ENCODE data around the gene CAMKMT.

The CAMKMT gene

DNA sequence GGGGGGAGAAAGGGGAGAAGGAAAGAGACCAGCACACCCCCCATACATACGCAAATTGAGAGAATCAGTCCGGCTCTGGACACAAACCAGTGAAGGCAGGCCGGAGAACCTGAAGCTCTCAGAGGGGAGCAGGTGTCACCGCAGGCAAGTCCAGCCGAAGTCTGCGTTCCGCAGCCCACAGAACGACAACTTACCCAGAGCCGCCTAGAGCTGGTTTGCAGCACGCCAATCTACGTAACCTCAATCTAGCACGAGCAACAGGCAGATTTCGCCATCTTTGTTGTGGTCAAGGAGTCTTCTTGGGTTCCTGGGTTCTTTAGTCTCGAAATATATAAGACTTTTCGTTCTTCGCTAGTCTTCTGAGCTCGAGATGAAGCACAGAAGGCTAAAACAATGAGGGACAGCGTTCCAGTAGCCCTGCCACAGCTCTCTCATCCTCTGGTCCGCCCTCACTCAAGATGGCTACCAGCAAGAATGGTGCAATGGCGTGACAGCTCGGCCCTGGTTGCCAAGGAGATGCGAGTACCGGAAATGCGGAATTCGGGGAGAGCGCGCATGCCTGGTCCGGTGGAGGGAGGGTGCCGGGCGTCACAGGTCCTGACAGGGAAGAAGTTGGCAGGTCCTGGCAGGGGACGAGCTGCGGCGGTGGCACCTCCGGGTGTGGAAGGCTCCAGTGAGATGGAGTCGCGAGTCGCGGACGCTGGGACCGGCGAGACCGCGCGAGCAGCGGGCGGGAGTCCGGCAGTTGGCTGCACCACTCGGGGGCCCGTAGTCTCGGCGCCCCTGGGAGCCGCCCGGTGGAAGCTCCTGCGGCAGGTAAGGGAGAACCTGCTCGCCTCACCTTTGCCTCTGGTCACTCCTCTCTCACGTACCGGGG, at the start of gene CAMKMT, which contains the start of gene PREPL:
Gene CAMKMT, plus strand, starts transcription at position 618 of the 877 bp plus-strand sequence.
Gene PREPL, minus strand, starts transcription at position 165 of the 877 bp plus-strand sequence. CDS start 15,152 bp downstream, outside the sequence.
- Mint-ChIP-seq H3K27me3 (no peaks in the 10 kb centered on the region), H3K27ac (peak within 1 kb of the TSS; percentile 96), H3K4me3 (peak within 1 kb of the TSS; percentile 90), H3K9me3 (no peaks in the 10 kb centered on the region), H3K4me1 (peaks cover 38% of the 10 kb centered on the region), H3K36me3 (peaks cover 3% of the 10 kb centered on the region)
- CTCF ChIA-PET: interaction anchor here (0.6 to 1.9 kb wide), 8 partner anchors 12 to 594 kb away, joined by 3 to 10 read pairs (median 3); no protein-coding TSS in a partner anchor
- peak; percentile 99 for DNase-seq

GRCh38 chr2:44314362-44314761, 47.4 kb upstream of the CAMKMT start:
- Mint-ChIP-seq H3K36me3 (peaks cover 43% of the 10 kb centered on the region), H3K27me3 (no peaks in the 10 kb centered on the region), H3K4me1 (no peaks in the 10 kb centered on the region), H3K4me3 (no peak overlapping the region), H3K9me3 (peaks cover 12% of the 10 kb centered on the region), H3K27ac (no peak overlapping the region)
- no peak for DNase-seq
- CTCF ChIA-PET: no interaction called here

- H3K27ac Mint-ChIP-seq: no peak overlapping the region
- peaks cover 44% of the 10 kb centered on the region for H3K36me3 Mint-ChIP-seq
- no peaks in the 10 kb centered on the region for H3K27me3 Mint-ChIP-seq
- no peaks in the 10 kb centered on the region for H3K4me1 Mint-ChIP-seq
- no peak for DNase-seq
- H3K4me3 Mint-ChIP-seq: no peak overlapping the region
- CTCF ChIA-PET: no interaction called here
- peaks cover 4% of the 10 kb centered on the region for H3K9me3 Mint-ChIP-seq
Measured at GRCh38 chr2:44315945-44316344, 45.8 kb upstream of the CAMKMT start.

DNA sequence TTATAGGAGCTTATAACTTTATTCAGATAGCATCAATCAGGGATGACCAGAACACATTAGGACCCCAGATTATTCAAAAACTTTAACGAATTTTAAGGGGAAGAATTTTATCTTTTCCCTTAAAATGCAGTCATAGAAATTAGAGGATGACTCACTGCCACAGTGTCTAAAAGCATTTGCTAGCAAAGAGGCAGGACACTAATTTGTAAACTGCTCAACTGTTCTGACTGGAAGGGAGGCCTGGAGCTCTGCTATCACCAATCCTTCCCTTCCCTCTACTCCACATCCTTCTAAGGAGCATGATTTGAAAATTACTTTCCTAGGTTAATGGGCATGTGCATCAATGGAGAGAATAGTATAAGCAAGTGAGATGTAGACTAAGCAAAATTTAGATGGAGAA, 40.9 kb upstream of the CAMKMT start:
- Mint-ChIP-seq H3K36me3 (peaks cover 33% of the 10 kb centered on the region), H3K9me3 (no peaks in the 10 kb centered on the region), H3K4me3 (no peak overlapping the region), H3K4me1 (no peaks in the 10 kb centered on the region), H3K27ac (no peak overlapping the region), H3K27me3 (no peaks in the 10 kb centered on the region)
- CTCF ChIA-PET: interaction anchor here (1.2 kb wide), 1 partner anchor 26 kb away, joined by 3 read pairs; no protein-coding TSS in a partner anchor
- DNase-seq: no peak

DNA sequence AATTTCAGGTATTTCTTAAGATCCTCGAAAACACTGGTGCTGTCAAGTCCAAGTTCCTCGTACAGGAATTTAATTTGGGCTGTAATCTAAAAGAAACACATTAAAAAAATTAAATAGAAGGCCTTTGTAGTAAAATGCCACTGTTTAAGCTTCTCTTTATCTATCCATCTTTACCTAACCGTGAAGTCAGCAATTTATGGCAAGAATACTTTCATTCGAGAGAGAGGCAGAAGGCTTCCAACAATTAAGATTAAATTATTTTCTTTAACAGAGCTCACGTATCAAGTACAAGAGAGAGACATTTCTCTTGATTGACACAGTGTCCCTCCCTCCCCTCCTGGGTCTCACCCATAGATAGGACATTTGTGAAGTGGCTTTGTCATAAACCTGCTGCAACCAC, 40.4 kb upstream of the CAMKMT start:
- no peak for DNase-seq
- Mint-ChIP-seq H3K27me3 (no peaks in the 10 kb centered on the region), H3K27ac (no peak overlapping the region), H3K4me1 (no peaks in the 10 kb centered on the region), H3K4me3 (no peak overlapping the region), H3K9me3 (no peaks in the 10 kb centered on the region), H3K36me3 (peaks cover 29% of the 10 kb centered on the region)
- CTCF ChIA-PET: interaction anchor here (1.2 kb wide), 1 partner anchor 26 kb away, joined by 3 read pairs; no protein-coding TSS in a partner anchor

- no peaks in the 10 kb centered on the region for H3K27me3 Mint-ChIP-seq
- no peaks in the 10 kb centered on the region for H3K4me1 Mint-ChIP-seq
- CTCF ChIA-PET: no interaction called here
- DNase-seq: no peak
- no peak overlapping the region for H3K27ac Mint-ChIP-seq
- no peaks in the 10 kb centered on the region for H3K9me3 Mint-ChIP-seq
- no peak overlapping the region for H3K4me3 Mint-ChIP-seq
- peaks cover 29% of the 10 kb centered on the region for H3K36me3 Mint-ChIP-seq
Measured at GRCh38 chr2:44324971-44325426, 36.7 kb upstream of the CAMKMT start.

- Mint-ChIP-seq H3K27ac (no peak overlapping the region), H3K27me3 (no peaks in the 10 kb centered on the region), H3K9me3 (no peaks in the 10 kb centered on the region), H3K4me3 (no peak overlapping the region), H3K4me1 (no peaks in the 10 kb centered on the region), H3K36me3 (peaks cover 31% of the 10 kb centered on the region)
- no peak for DNase-seq
- CTCF ChIA-PET: no interaction called here
Measured at GRCh38 chr2:44325897-44326296, 35.9 kb upstream of the CAMKMT start.

GRCh38 chr2:44326548-44327264, 35.0 kb upstream of the CAMKMT start:
- no peak overlapping the region for H3K4me3 Mint-ChIP-seq
- no peaks in the 10 kb centered on the region for H3K27me3 Mint-ChIP-seq
- peaks cover 35% of the 10 kb centered on the region for H3K36me3 Mint-ChIP-seq

DNA sequence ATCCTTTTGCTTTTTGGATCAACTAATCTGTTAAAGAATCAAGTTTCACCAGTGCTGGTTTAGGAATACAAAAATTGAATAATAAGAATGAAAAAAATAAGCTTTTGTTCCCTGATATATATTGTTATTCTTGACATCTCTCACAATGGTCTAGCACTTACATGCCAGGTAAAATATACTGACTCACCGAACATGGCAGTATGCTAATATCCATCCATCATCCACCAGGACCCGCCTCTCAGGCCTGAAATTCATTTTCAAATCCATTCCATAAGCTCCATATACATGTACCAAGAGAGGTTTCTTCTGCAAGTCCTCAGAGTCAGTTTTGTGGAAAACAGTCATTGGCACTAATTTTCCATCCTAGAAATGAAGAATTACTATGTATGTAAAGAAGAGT, 33.0 kb upstream of the CAMKMT start:
- Mint-ChIP-seq H3K4me1 (no peaks in the 10 kb centered on the region), H3K27ac (no peak overlapping the region), H3K4me3 (no peak overlapping the region), H3K27me3 (no peaks in the 10 kb centered on the region), H3K36me3 (peaks cover 28% of the 10 kb centered on the region), H3K9me3 (no peaks in the 10 kb centered on the region)
- DNase-seq: no peak
- CTCF ChIA-PET: interaction anchor here (1.1 kb wide), 1 partner anchor 12 kb away, joined by 3 read pairs; no protein-coding TSS in a partner anchor

More at GRCh38 chr2:44326548-44327264, 35.0 kb upstream of the CAMKMT start:
- Mint-ChIP-seq H3K27ac (no peak overlapping the region), H3K9me3 (no peaks in the 10 kb centered on the region), H3K4me1 (no peaks in the 10 kb centered on the region)
- CTCF ChIA-PET: no interaction called here
- no peak for DNase-seq

GRCh38 chr2:44329343-44329742, 32.4 kb upstream of the CAMKMT start:
- Mint-ChIP-seq H3K9me3 (no peaks in the 10 kb centered on the region), H3K4me1 (no peaks in the 10 kb centered on the region), H3K4me3 (no peak overlapping the region), H3K27me3 (no peaks in the 10 kb centered on the region), H3K36me3 (peaks cover 27% of the 10 kb centered on the region), H3K27ac (no peak overlapping the region)
- CTCF ChIA-PET: interaction anchor here (1.1 kb wide), 1 partner anchor 11 kb away, joined by 3 read pairs; no protein-coding TSS in a partner anchor
- no peak for DNase-seq

- no peaks in the 10 kb centered on the region for H3K27me3 Mint-ChIP-seq
- CTCF ChIA-PET: no interaction called here
- H3K27ac Mint-ChIP-seq: no peak overlapping the region
- H3K36me3 Mint-ChIP-seq: peaks cover 28% of the 10 kb centered on the region
- no peaks in the 10 kb centered on the region for H3K9me3 Mint-ChIP-seq
- H3K4me3 Mint-ChIP-seq: no peak overlapping the region
- H3K4me1 Mint-ChIP-seq: no peaks in the 10 kb centered on the region
- DNase-seq: no peak
Measured at GRCh38 chr2:44330801-44331200, 30.9 kb upstream of the CAMKMT start.

DNA sequence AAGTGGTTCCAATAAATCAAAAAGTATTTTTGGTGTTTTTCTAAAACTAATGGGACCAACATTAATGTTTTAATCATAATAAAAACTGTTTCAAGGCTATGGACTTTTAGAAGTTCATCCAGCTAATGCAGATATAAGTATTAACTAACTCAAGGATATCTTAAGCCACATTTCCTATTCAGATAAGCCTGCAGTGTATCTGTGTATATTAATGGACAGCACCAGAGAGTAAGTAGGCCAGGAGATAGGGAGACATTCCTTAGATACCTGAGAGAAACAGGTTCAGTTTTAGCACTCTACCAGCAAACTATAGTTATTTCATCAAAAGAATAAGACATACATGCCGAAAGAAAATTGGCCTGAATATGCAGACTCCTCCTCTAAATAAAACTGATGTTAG, 27.8 kb upstream of the CAMKMT start:
- Mint-ChIP-seq H3K36me3 (peaks cover 48% of the 10 kb centered on the region), H3K4me3 (no peak overlapping the region), H3K27me3 (no peaks in the 10 kb centered on the region), H3K9me3 (no peaks in the 10 kb centered on the region), H3K4me1 (no peaks in the 10 kb centered on the region), H3K27ac (no peak overlapping the region)
- no peak for DNase-seq
- CTCF ChIA-PET: interaction anchor here (0.7 kb wide), 1 partner anchor 45 kb away, joined by 3 read pairs; no protein-coding TSS in a partner anchor

- H3K4me3 Mint-ChIP-seq: no peak overlapping the region
- H3K36me3 Mint-ChIP-seq: peaks cover 48% of the 10 kb centered on the region
- no peaks in the 10 kb centered on the region for H3K4me1 Mint-ChIP-seq
- no peak for DNase-seq
- H3K9me3 Mint-ChIP-seq: no peaks in the 10 kb centered on the region
- H3K27me3 Mint-ChIP-seq: no peaks in the 10 kb centered on the region
- no peak overlapping the region for H3K27ac Mint-ChIP-seq
- CTCF ChIA-PET: no interaction called here
Measured at GRCh38 chr2:44335806-44336538, 25.8 kb upstream of the CAMKMT start.

DNA sequence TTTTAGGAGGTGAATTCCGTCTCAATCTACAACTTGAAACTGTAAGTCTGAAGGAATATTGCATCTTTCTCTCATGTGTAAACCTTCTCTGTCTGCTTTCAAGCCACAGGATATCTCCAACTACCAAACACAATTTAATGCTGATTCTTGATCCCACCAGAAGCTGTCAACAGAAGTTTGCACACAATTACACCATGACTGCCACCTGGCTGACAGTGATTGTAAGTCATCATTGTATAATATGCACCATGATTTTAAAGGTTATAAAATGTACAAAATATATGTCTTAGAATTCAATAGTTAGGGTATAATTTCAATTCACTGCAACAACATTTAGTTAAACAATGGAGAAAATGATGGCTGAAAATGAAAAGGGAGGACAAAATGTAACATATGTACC, 18.9 kb upstream of the CAMKMT start:
- Mint-ChIP-seq H3K27me3 (no peaks in the 10 kb centered on the region), H3K9me3 (no peaks in the 10 kb centered on the region), H3K36me3 (peaks cover 20% of the 10 kb centered on the region), H3K4me3 (no peak overlapping the region), H3K4me1 (no peaks in the 10 kb centered on the region), H3K27ac (no peak overlapping the region)
- CTCF ChIA-PET: interaction anchor here (0.8 to 2.4 kb wide), 8 partner anchors 10 to 299 kb away, joined by 3 to 20 read pairs (median 5); no protein-coding TSS in a partner anchor
- peak; percentile 50 for DNase-seq
